Upper lobe of left lung (tissue), 4 donors: ENCODE data around the gene WDR3.

Source experiments
- EP300 ChIP-seq, 4 donors: sonication (generic); formaldehyde crosslinking; IDR thresholded peaks; one replicate each; pipeline ENCODE4 v1.5.1; 2017; ENCODE audit warnings: antibody characterized with exemption in 4 of 4, control low read depth in 2 of 4
- POLR2A ChIP-seq, 4 donors: fragments of 450-650 bp; IDR thresholded peaks; one replicate each; pipeline ENCODE4 v1.5.1; 2016 to 2017; ENCODE audit warnings: antibody characterized with exemption in 4 of 4, mild to moderate bottlenecking in 2 of 4
- POLR2AphosphoS5 ChIP-seq, 2 donors: sonication (generic); formaldehyde crosslinking; IDR thresholded peaks; one replicate each; pipeline ENCODE4 v1.5.1; 2017; ENCODE audit warnings: antibody characterized with exemption in 2 of 2
- TF ChIP-seq, protein P1 (sequence below), 6 experiments: fragments of 450-650 bp in 4 of 6; fragments of 200-600 bp in 2 of 6; sonication (generic) in 2 of 6; IDR thresholded peaks; one replicate each; pipeline ENCODE4 v1.5.1; 2016 to 2019; ENCODE audit warnings: antibody characterized with exemption in 6 of 6

DNA sequence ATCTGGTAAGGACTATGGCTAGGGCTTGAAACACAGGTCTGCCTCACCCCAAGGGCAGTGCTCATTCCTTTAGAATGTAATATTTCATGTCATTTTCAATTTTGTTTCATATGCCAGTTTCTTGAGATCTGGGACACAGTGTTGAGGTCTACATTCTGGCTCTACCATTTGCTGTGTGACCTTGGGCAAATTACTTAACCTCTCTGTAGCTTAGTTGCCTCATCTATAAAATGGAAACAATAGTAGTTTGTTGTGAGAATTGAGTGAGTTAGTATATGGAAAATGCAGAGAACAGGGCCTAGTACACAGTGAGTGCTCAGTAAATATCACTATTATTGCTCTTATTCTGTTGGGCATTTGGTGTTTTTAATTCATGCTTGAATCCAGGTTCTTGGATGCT is 84.4 kb downstream of the WDR3 start:
- TF ChIP-seq EP300 (IDR thresholded peaks at IDR 0.05) (no peak), POLR2A (IDR thresholded peaks at IDR 0.05) (no peak), POLR2AphosphoS5 (IDR thresholded peaks at IDR 0.05) (no peak)
- TF ChIP-seq, protein P1, sequence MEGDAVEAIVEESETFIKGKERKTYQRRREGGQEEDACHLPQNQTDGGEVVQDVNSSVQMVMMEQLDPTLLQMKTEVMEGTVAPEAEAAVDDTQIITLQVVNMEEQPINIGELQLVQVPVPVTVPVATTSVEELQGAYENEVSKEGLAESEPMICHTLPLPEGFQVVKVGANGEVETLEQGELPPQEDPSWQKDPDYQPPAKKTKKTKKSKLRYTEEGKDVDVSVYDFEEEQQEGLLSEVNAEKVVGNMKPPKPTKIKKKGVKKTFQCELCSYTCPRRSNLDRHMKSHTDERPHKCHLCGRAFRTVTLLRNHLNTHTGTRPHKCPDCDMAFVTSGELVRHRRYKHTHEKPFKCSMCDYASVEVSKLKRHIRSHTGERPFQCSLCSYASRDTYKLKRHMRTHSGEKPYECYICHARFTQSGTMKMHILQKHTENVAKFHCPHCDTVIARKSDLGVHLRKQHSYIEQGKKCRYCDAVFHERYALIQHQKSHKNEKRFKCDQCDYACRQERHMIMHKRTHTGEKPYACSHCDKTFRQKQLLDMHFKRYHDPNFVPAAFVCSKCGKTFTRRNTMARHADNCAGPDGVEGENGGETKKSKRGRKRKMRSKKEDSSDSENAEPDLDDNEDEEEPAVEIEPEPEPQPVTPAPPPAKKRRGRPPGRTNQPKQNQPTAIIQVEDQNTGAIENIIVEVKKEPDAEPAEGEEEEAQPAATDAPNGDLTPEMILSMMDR (IDR thresholded peaks at IDR 0.05) = no peak
